ENCODE results near the gene OVOL1.
"Not testable (repeated sequence)": the region's sequence is repeated elsewhere in the genome, so short reads cannot be mapped to it uniquely, and the experiment has no call there.

- TF ChIP-seq CTCF, EP300, POLR2AphosphoS5, POLR2A (IDR thresholded peaks at IDR 0.05): not testable (repeated sequence)
These were observed 19.1 kb upstream of the OVOL1 start for GRCh38 chr11:65767806-65768205.

All from upper lobe of left lung (tissue), 4 donors.